ENCODE measurements around the gene LRFN3.
"Not testable (repeated sequence)": the region's sequence is repeated elsewhere in the genome, so short reads cannot be mapped to it uniquely, and the experiment has no call there.

Gene LRFN3

GRCh38 chr19:35943321-35944301, 7.4 kb downstream of the LRFN3 start:
- H3K4me3 ChIP-seq (ENCODE audit: low read depth, low read length), result no peak overlapping the region
- H3K4me1 ChIP-seq (ENCODE audit: control insufficient read depth, insufficient read depth, low read length), result no peaks in the 10 kb centered on the region

GRCh38 chr19:35944556-35944955, 8.4 kb downstream of the LRFN3 start:
- Histone ChIP-seq H3K4me3 (ENCODE audit: low read depth, low read length) (no peak overlapping the region), H3K9me3 (ENCODE audit: control insufficient read depth, insufficient read depth, low read length) (no peaks in the 10 kb centered on the region), H3K9ac (ENCODE audit: low read depth, low read length) (no peak overlapping the region)

More at GRCh38 chr19:35943321-35944301, 7.4 kb downstream of the LRFN3 start:
- Histone ChIP-seq H3K9ac (ENCODE audit: low read depth, low read length) (no peak overlapping the region), H3K9me3 (ENCODE audit: control insufficient read depth, insufficient read depth, low read length) (no peaks in the 10 kb centered on the region), H3K36me3 (ENCODE audit: control insufficient read depth, insufficient read depth, low read length) (peaks cover 17% of the 10 kb centered on the region), H3K27me3 (ENCODE audit: control insufficient read depth, insufficient read depth, low read length) (no peaks in the 10 kb centered on the region)

GRCh38 chr19:35945121-35945790, 9.1 kb downstream of the LRFN3 start:
- Histone ChIP-seq H3K27me3 (ENCODE audit: control insufficient read depth, insufficient read depth, low read length) (no peaks in the 10 kb centered on the region), H3K9me3 (ENCODE audit: control insufficient read depth, insufficient read depth, low read length) (no peaks in the 10 kb centered on the region), H3K4me3 (ENCODE audit: low read depth, low read length) (no peak overlapping the region), H3K36me3 (ENCODE audit: control insufficient read depth, insufficient read depth, low read length) (peaks cover 11% of the 10 kb centered on the region), H3K4me1 (ENCODE audit: control insufficient read depth, insufficient read depth, low read length) (no peaks in the 10 kb centered on the region), H3K9ac (ENCODE audit: low read depth, low read length) (no peak overlapping the region)

More at GRCh38 chr19:35944556-35944955, 8.4 kb downstream of the LRFN3 start:
- Histone ChIP-seq H3K4me1 (ENCODE audit: control insufficient read depth, insufficient read depth, low read length) (no peaks in the 10 kb centered on the region), H3K36me3 (ENCODE audit: control insufficient read depth, insufficient read depth, low read length) (peaks cover 16% of the 10 kb centered on the region), H3K27me3 (ENCODE audit: control insufficient read depth, insufficient read depth, low read length) (no peaks in the 10 kb centered on the region)

- Histone ChIP-seq H3K4me1 (ENCODE audit: control insufficient read depth, insufficient read depth, low read length) (no peaks in the 10 kb centered on the region), H3K9me3 (ENCODE audit: control insufficient read depth, insufficient read depth, low read length) (no peaks in the 10 kb centered on the region), H3K9ac (ENCODE audit: low read depth, low read length) (no peak overlapping the region), H3K36me3 (ENCODE audit: control insufficient read depth, insufficient read depth, low read length) (peaks cover 5% of the 10 kb centered on the region), H3K27me3 (ENCODE audit: control insufficient read depth, insufficient read depth, low read length) (no peaks in the 10 kb centered on the region), H3K4me3 (ENCODE audit: low read depth, low read length) (no peak overlapping the region)
Observed at GRCh38 chr19:35946203-35946602, 10.0 kb downstream of the LRFN3 start.

GRCh38 chr19:35949131-35949530, 13.0 kb downstream of the LRFN3 start:
- Histone ChIP-seq H3K9me3 (ENCODE audit: control insufficient read depth, insufficient read depth, low read length) (no peaks in the 10 kb centered on the region), H3K27me3 (ENCODE audit: control insufficient read depth, insufficient read depth, low read length) (no peaks in the 10 kb centered on the region), H3K36me3 (ENCODE audit: control insufficient read depth, insufficient read depth, low read length) (peaks cover 5% of the 10 kb centered on the region), H3K4me1 (ENCODE audit: control insufficient read depth, insufficient read depth, low read length) (no peaks in the 10 kb centered on the region), H3K4me3 (ENCODE audit: low read depth, low read length) (no peak overlapping the region), H3K9ac (ENCODE audit: low read depth, low read length) (peak overlapping the region; percentile 37)

- Histone ChIP-seq H3K27me3 (ENCODE audit: control insufficient read depth, insufficient read depth, low read length) (peaks cover 32% of the 10 kb centered on the region), H3K9me3 (ENCODE audit: control insufficient read depth, insufficient read depth, low read length) (no peaks in the 10 kb centered on the region), H3K9ac (ENCODE audit: low read depth, low read length) (no peak overlapping the region), H3K4me1 (ENCODE audit: control insufficient read depth, insufficient read depth, low read length) (no peaks in the 10 kb centered on the region), H3K4me3 (ENCODE audit: low read depth, low read length) (no peak overlapping the region), H3K36me3 (ENCODE audit: control insufficient read depth, insufficient read depth, low read length) (no peaks in the 10 kb centered on the region)
Observed at GRCh38 chr19:35955881-35956634, 19.9 kb downstream of the LRFN3 start.

GRCh38 chr19:35957411-35957810, 21.2 kb downstream of the LRFN3 start:
- not testable (repeated sequence) for H3K9me3 ChIP-seq (ENCODE audit: control insufficient read depth, insufficient read depth, low read length); H3K9ac ChIP-seq (ENCODE audit: low read depth, low read length); H3K4me3 ChIP-seq (ENCODE audit: low read depth, low read length); H3K4me1 ChIP-seq (ENCODE audit: control insufficient read depth, insufficient read depth, low read length); H3K36me3 ChIP-seq (ENCODE audit: control insufficient read depth, insufficient read depth, low read length)
- H3K27me3 ChIP-seq (ENCODE audit: control insufficient read depth, insufficient read depth, low read length), result peaks cover 32% of the 10 kb centered on the region

- peaks cover 35% of the 10 kb centered on the region for H3K27me3 ChIP-seq (ENCODE audit: control insufficient read depth, insufficient read depth, low read length)
- no peaks in the 10 kb centered on the region for H3K4me1 ChIP-seq (ENCODE audit: control insufficient read depth, insufficient read depth, low read length)
- H3K36me3 ChIP-seq (ENCODE audit: control insufficient read depth, insufficient read depth, low read length), result no peaks in the 10 kb centered on the region
- no peak overlapping the region for H3K9ac ChIP-seq (ENCODE audit: low read depth, low read length)
- peak overlapping the region; percentile 43 for H3K4me3 ChIP-seq (ENCODE audit: low read depth, low read length)
- no peaks in the 10 kb centered on the region for H3K9me3 ChIP-seq (ENCODE audit: control insufficient read depth, insufficient read depth, low read length)
Observed at GRCh38 chr19:35958660-35959039, 22.5 kb downstream of the LRFN3 start.

GRCh38 chr19:35959040-35959967, 23.1 kb downstream of the LRFN3 start:
- H3K4me3 ChIP-seq (ENCODE audit: low read depth, low read length), result peak overlapping the region; percentile 43

GRCh38 chr19:35959968-35960320, 23.8 kb downstream of the LRFN3 start:
- Histone ChIP-seq H3K36me3 (ENCODE audit: control insufficient read depth, insufficient read depth, low read length) (no peaks in the 10 kb centered on the region), H3K4me3 (ENCODE audit: low read depth, low read length) (peak overlapping the region; percentile 43), H3K27me3 (ENCODE audit: control insufficient read depth, insufficient read depth, low read length) (peaks cover 35% of the 10 kb centered on the region), H3K9me3 (ENCODE audit: control insufficient read depth, insufficient read depth, low read length) (no peaks in the 10 kb centered on the region), H3K4me1 (ENCODE audit: control insufficient read depth, insufficient read depth, low read length) (no peaks in the 10 kb centered on the region), H3K9ac (ENCODE audit: low read depth, low read length) (no peak overlapping the region)

More at GRCh38 chr19:35959040-35959967, 23.1 kb downstream of the LRFN3 start:
- Histone ChIP-seq H3K36me3 (ENCODE audit: control insufficient read depth, insufficient read depth, low read length) (no peaks in the 10 kb centered on the region), H3K9me3 (ENCODE audit: control insufficient read depth, insufficient read depth, low read length) (no peaks in the 10 kb centered on the region), H3K4me1 (ENCODE audit: control insufficient read depth, insufficient read depth, low read length) (no peaks in the 10 kb centered on the region), H3K27me3 (ENCODE audit: control insufficient read depth, insufficient read depth, low read length) (peaks cover 35% of the 10 kb centered on the region), H3K9ac (ENCODE audit: low read depth, low read length) (no peak overlapping the region)

Data from iPS-15b (cell line).